Heart right ventricle (tissue), 16 donors: ENCODE measurements around the gene ZBED2. TPM values are rescaled to one million over a fixed set of nuclear protein-coding genes. Genes with fewer than 3 reads are reported as not detected.

ENCODE experiments used
- ATAC-seq, 8 donors: fragments of 200-7000 bp; cut with Tn5 transposase; one replicate each; pipeline ENCODE4 v1.9.1; 2020; ENCODE audit warnings: mild to moderate bottlenecking in 8 of 8, moderate library complexity in 8 of 8, moderate number of reproducible peaks in 1 of 8
- DNase-seq, 2 donors: peaks; one replicate each; pipeline ENCODE4 v3.0.0-alpha.2; 2020
- H3K27ac ChIP-seq, 10 donors: fragments of 200-600 bp; sonication (generic) in 2 of 10; one replicate each; pipeline versions ENCODE4 v1.5.0 to v1.8.0; 2020 to 2022; ENCODE audit warnings: mild to moderate bottlenecking in 3 of 10
- H3K27me3 ChIP-seq, 7 donors: fragments of 200-600 bp; one replicate each; pipeline ENCODE4 v1.8.0; 2021 to 2022; ENCODE audit warnings: mild to moderate bottlenecking in 2 of 7
- H3K36me3 ChIP-seq, 9 donors: fragments of 200-600 bp; sonication (generic) in 1 of 9; one replicate each; pipeline versions ENCODE4 v1.5.0 to v1.8.0; 2020 to 2022; ENCODE audit warnings: mild to moderate bottlenecking in 2 of 9
- H3K4me1 ChIP-seq, 9 donors: fragments of 200-600 bp; sonication (generic) in 1 of 9; one replicate each; pipeline versions ENCODE4 v1.5.0 to v1.8.0; 2020 to 2022; ENCODE audit warnings: mild to moderate bottlenecking in 4 of 9
- H3K4me3 ChIP-seq, 10 donors: fragments of 200-600 bp; sonication (generic) in 2 of 10; one replicate each; pipeline versions ENCODE4 v1.5.0 to v1.8.0; 2020 to 2022; ENCODE audit warnings: mild to moderate bottlenecking in 7 of 10, moderate library complexity in 2 of 10
- H3K9me3 ChIP-seq, 11 donors: fragments of 200-600 bp in 10 of 11; sonication (generic) in 2 of 11; one replicate each; pipeline versions ENCODE4 v1.5.0 to v1.8.0; 2013 to 2022; ENCODE audit warnings: mild to moderate bottlenecking in 2 of 11, control low read depth in 1 of 11, moderate library complexity in 1 of 11
- WGBS, 2 donors: extraction: QIAGEN DNeasy Blood & Tissue Kit; methylation state at CpG; one replicate each; pipeline ENCODE4 v1.1.7; 2013; ENCODE audit warnings: inconsistent platforms in 1 of 2; 5-methylcytosine and 5-hydroxymethylcytosine counted together
- intact Hi-C, 10 donors: fragments of 100-400 bp; cut with DNase I; formaldehyde crosslinking; loops; one replicate each; pipeline versions ENCODE4 v1.11.1 to v1.14.2; 2022
- polyA plus RNA-seq, 2 donors: library from polyadenylated mRNA; stranded (reverse); fragments of 200-250 nt; gene quantifications; one replicate each; pipeline ENCODE4 v1.2.3, GENCODE V29; 2013
- total RNA-seq, 10 donors: library from RNA; stranded (reverse); fragmentation: NEBNext Ultra II Directional in 3 of 10; extraction: Animal tissue kit (Norgen Biotek cat#: 25700) in 3 of 10; gene quantifications; one replicate each; pipeline versions ENCODE4 v1.2.1 to v1.2.4, GENCODE V29; 2021 to 2023
- TF ChIP-seq, protein P1 (sequence below), 9 donors: fragments of 200-600 bp; sonication (generic) in 2 of 9; IDR thresholded peaks; one replicate each; pipeline versions ENCODE4 v1.5.0 to v1.8.0; 2021 to 2022; ENCODE audit warnings: antibody characterized with exemption in 9 of 9, mild to moderate bottlenecking in 5 of 9, moderate library complexity in 1 of 9
- donor health status: Arrhythmogenic right ventricular cardiomyopathy.
- donor health status: ischemic (EF 13 %, LVEDD 7.1; RV severe dilation, severe dysfunction).
- donor health status: healthy with polysubstance abuse.
- donor health status: DM: no; HTN: yes; CAD: no.
- donor health status: DM: no; HTN: no; CAD: no.
- donor health status: ischemic (EF 25% LVEDD 6.9; RV normal size, moderate dysfunction).
- donor health status: ischemic (EF 25% LVEDD 5.7; RV mildly dilated, moderate dysfunction).
- donor health status: healthy.
- donor health status: DM: yes; HTN: yes; CAD: no.
- donor health status: Ischemic cardiomyopathy.
- donor health status: ischemic (EF 35%, LVEDD 5.7; RV mildly dilated, moderate dysfunction).
- donor health status: nonischemic (EF 11% LVEDD 7.7; RV severe dilation, severe dysfunction).
- donor health status: DM: yes; HTN: yes; CAD: no.
- donor health status: PGD.
- donor health status: ischemic (EF 29% LVEDD 5.4; RV normal size, mild dysfunction).
- donor health status: nonischemic (EF 23%, LVEDD 6.1; RV moderate dilation, normal function).

The ZBED2 gene
- total and polyA plus RNA-seq, 12 donors = 0.83 TPM; not detected in 11

DNA sequence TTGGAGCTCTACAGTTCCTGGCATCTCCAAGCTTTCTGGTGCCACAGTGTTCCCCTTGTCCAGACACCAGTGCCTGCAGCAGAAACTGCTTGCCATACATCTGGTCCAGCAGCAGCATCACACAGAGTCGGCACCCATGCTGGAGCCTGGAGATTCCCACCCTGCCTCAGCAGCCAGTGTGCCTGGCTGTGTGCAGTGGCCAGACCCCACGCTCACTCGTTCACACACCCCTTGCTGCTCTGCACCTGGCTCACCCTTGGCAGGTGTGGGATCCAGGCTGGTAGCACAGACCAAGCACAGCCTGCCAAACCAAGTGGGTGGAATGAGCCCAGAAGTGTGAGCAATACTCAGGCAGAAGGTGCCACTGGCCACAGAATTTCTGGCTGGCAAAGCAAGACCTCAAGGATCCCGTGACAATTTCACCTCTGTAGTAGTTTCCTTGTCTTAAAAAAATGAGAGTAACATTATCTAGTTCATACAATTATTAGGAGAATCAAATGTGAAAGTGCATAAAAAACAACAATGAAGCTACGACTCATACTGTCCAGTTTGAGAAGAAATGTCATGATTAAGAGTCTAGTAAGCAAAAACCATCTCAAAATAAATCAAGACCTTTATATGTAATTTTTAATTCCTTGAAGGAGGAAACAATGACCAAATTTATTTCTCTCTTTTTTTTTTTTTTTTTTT, 22.9 kb upstream of the ZBED2 start:
- H3K27ac ChIP-seq = no peak overlapping the region
- no peak for DNase-seq
- intact Hi-C loops = no loop called here
- WGBS, 2 donors = 92 to 93% methylated on average over 5 of the region's 5 CpGs
- TF ChIP-seq, protein P1, sequence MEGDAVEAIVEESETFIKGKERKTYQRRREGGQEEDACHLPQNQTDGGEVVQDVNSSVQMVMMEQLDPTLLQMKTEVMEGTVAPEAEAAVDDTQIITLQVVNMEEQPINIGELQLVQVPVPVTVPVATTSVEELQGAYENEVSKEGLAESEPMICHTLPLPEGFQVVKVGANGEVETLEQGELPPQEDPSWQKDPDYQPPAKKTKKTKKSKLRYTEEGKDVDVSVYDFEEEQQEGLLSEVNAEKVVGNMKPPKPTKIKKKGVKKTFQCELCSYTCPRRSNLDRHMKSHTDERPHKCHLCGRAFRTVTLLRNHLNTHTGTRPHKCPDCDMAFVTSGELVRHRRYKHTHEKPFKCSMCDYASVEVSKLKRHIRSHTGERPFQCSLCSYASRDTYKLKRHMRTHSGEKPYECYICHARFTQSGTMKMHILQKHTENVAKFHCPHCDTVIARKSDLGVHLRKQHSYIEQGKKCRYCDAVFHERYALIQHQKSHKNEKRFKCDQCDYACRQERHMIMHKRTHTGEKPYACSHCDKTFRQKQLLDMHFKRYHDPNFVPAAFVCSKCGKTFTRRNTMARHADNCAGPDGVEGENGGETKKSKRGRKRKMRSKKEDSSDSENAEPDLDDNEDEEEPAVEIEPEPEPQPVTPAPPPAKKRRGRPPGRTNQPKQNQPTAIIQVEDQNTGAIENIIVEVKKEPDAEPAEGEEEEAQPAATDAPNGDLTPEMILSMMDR (IDR thresholded peaks at IDR 0.05) = no peak
- H3K36me3 ChIP-seq = no peaks in the 10 kb centered on the region
- H3K4me1 ChIP-seq = no peaks in the 10 kb centered on the region
- ATAC-seq = no peak
- peaks cover 0 to 5% (median 0%) of the 10 kb centered on the region in 7 donors for H3K27me3 ChIP-seq
- H3K9me3 ChIP-seq = no peaks in the 10 kb centered on the region
- no peak overlapping the region for H3K4me3 ChIP-seq

DNA sequence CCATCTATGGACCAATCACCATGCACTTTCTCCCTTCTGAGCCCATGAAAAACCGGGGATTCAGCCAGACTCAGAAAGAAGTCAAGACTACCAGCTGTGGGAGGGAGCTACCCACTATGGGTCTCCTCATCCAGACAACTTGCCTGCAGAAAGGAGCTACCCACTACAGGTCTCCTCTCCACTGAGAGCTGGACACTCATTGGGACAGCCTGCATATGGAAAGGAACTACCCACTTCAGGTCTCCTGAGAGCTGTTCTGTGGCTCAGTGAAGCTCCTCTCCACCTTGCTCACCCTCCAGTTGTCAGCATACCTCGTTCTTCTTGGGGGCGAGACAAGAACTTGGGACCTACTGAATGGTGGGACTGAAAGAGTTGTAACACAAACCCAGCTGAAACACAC, 22.3 kb upstream of the ZBED2 start:
- DNase-seq (no peak), ATAC-seq (no peak)
- Histone ChIP-seq H3K36me3 (no peaks in the 10 kb centered on the region), H3K27me3 (peaks cover 0 to 5% (median 0%) of the 10 kb centered on the region in 7 donors), H3K9me3 (no peaks in the 10 kb centered on the region), H3K4me1 (no peaks in the 10 kb centered on the region), H3K27ac (no peak overlapping the region), H3K4me3 (no peak overlapping the region)
- intact Hi-C loops = no loop called here
- TF ChIP-seq, protein P1 (IDR thresholded peaks at IDR 0.05) = no peak
- WGBS, 2 donors = 89 to 96% methylated on average over 3 of the region's 3 CpGs

DNA sequence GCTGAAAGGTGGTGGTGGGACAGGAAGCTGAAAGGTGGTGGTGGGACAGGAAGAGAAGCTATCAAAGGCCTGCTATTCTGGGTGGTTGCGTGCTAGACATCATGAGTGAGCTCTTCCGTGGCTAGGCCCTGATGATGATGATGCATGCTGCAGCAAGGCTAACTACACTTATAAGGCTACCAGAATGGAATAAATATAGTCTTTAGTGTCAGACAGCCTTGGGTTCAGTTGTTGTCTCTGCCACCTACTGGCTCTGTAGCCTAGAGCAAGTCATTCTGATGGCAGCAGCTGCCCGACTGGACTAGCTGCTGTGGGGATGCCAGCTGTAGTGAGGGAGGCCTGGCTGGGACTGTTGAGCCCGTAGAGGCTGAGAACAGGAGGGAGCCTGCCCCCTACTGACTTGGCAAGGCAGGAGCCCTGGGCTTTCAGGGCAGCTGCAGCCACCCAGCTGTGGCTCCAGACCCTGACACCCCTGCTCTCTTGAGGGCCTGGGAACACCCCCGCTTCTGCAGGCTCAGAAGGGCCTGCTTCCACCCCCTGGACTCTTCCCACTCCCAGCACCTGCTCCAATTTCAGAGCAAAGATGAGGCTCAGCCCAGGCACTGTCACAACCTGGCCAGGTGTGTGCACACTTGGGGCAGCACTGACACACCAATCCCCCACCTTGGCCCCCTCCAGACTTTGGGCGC, 21.4 kb upstream of the ZBED2 start:
- DNase-seq = no peak
- WGBS, 2 donors = 80 to 81% methylated on average over 6 of the region's 6 CpGs

DNA sequence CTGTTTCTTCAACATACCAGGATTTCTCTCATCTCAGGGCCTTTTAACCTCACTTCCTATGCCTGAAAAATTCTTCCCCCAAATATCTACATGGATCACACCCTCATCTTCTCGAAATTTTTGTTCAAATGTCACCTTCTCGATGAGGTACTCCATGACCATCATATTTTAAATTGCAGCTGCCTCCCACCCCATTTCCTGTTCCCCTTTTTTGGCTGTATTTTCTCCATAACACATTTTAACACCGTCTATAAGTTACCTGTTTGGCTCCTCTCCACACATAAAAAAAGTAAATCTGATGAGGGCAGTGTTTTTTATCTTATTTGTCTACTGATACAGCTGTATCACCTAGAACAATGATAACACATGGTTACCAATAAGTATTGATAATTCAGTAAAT, 20.7 kb upstream of the ZBED2 start:
- H3K4me1 ChIP-seq = no peaks in the 10 kb centered on the region
- no peaks in the 10 kb centered on the region for H3K9me3 ChIP-seq
- no peaks in the 10 kb centered on the region for H3K36me3 ChIP-seq
- TF ChIP-seq, protein P1 (IDR thresholded peaks at IDR 0.05) = no peak
- no peak overlapping the region for H3K4me3 ChIP-seq
- H3K27me3 ChIP-seq = peaks cover 0 to 5% (median 0%) of the 10 kb centered on the region in 7 donors
- intact Hi-C loops = no loop called here
- WGBS, 2 donors = 64 to 72% methylated on average over 3 of the region's 3 CpGs
- H3K27ac ChIP-seq = peak overlapping the region in 1 of 10 donors; percentile 13
- ATAC-seq (no peak), DNase-seq (no peak)

More for the DNA sequence above, 21.4 kb upstream of the ZBED2 start:
- no peaks in the 10 kb centered on the region for H3K4me1 ChIP-seq
- H3K9me3 ChIP-seq = no peaks in the 10 kb centered on the region
- H3K4me3 ChIP-seq = no peak overlapping the region
- TF ChIP-seq, protein P1 (IDR thresholded peaks at IDR 0.05) = no peak
- peak in 1 of 8 donors; percentile 14 for ATAC-seq
- peak overlapping the region in 1 of 10 donors; percentile 68 for H3K27ac ChIP-seq
- H3K36me3 ChIP-seq = no peaks in the 10 kb centered on the region
- H3K27me3 ChIP-seq = peaks cover 0 to 5% (median 0%) of the 10 kb centered on the region in 7 donors
- intact Hi-C loops = no loop called here
